ENCODE measurements around the gene APH1B.
A peak's percentile ranks its signal among the peaks of the same experiment; 100 is the strongest.

APH1B gene

DNA sequence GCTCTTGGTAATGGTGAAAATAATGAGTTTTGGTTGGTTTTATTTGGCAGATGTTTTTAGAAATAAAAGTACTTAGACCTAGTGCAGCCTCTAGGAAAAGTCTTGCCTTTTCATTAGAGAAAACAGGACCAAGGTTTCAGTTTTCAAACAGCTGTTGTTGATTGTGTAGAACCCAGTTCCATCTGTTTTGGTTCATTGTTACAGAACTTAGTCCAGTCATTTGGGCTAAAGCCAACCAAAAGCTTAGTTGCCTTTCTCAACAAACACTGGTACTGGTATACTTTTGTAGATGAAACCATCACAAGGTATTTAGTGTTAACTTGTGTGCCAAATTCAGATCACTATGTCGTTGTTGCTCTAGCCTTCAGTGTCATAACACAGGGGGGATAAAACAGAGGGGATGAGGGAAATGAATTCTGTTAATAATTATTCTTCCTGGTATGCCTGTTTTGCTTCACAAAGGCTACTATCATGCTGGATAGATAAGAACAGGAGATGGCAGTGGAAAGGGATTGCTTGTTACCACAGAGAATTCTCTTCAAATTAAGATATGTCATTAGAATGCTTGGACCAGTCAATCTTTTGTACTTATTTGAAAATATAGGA lies 12.6 kb upstream of the APH1B start:
- DNase-seq (ENCODE audit: insufficient read length, low spot score): no peak
- TF ChIP-seq TAF1 (IDR thresholded peaks at IDR 0.05; ENCODE audit: low read depth, low read length): no peak
- TF ChIP-seq PAX5 (IDR thresholded peaks at IDR 0.05; ENCODE audit: insufficient read depth, low read length, severe bottlenecking): no peak
- TF ChIP-seq SPI1 (IDR thresholded peaks at IDR 0.05; ENCODE audit: low read depth, low read length): no peak
- no peak for TF ChIP-seq POLR2AphosphoS5 (IDR thresholded peaks at IDR 0.05; ENCODE audit: low read depth, low read length)
- TF ChIP-seq POLR2A (IDR thresholded peaks at IDR 0.05; ENCODE audit: low read depth, low read length): no peak
- no peak for TF ChIP-seq POU2F2 (IDR thresholded peaks at IDR 0.05; ENCODE audit: low read depth, low read length)
- FAIRE-seq: no peak

DNA sequence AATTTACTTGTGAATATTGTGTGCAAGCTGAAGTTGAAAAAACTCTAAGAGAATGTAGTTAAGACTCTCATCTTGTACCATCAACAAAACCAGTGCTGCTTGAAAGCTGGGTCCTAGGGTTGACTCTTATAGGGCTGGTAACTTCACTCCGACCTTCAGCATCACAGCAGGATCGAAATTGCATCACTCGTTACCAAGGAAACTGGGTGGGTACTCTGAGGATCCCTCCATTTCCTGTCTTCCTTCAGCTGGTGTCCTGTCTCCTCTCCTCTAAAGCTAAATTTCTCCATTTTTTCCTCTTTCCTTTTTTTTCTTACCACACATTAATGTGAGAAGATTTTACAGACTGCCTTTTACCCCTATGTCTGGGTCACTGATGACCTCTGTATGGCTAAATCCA lies 3.0 kb upstream of the APH1B start:
- DNase-seq (ENCODE audit: insufficient read length, low spot score) (no peak), FAIRE-seq (no peak)
- TF ChIP-seq PAX5 (IDR thresholded peaks at IDR 0.05; ENCODE audit: insufficient read depth, low read length, severe bottlenecking) (no peak), SPI1 (IDR thresholded peaks at IDR 0.05; ENCODE audit: low read depth, low read length) (no peak), TAF1 (IDR thresholded peaks at IDR 0.05; ENCODE audit: low read depth, low read length) (no peak), POLR2AphosphoS5 (IDR thresholded peaks at IDR 0.05; ENCODE audit: low read depth, low read length) (no peak), POU2F2 (IDR thresholded peaks at IDR 0.05; ENCODE audit: low read depth, low read length) (no peak), POLR2A (IDR thresholded peaks at IDR 0.05; ENCODE audit: low read depth, low read length) (no peak)

DNA sequence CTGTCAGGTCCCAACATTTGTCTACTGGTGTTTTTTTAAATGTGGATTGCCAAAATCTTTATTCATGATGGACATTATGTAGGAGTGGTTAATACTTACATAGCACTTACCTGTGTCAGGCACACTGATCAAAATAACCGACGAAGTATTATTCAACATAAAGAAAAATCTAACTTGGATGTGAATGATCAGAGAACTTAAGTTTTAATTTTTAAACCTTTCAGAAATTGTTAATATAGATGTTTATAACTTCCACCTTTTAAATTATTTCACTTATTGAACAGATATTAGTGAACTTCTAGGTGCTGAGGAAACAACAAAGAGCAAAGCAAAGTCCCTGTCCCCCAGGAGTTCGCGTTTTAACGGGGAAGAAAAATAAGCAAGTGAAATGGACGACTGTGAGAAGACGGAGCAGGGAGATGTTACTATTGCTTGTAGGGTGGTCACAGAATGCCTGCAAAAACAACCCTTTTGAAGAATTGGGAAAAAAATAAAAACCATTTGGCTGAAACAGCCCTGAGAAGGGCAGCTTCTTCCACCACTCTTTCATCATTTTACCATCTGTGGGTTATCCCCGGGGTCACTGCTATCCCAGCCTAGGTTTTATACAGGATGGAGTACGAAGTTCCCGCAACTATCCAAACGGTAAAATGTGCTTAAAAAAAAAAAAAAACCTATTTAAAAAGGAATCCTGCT lies 915 bp upstream of the APH1B start:
- no peak for DNase-seq (ENCODE audit: insufficient read length, low spot score)
- peak; percentile 52 for FAIRE-seq
- TF ChIP-seq PAX5 (IDR thresholded peaks at IDR 0.05; ENCODE audit: insufficient read depth, low read length, severe bottlenecking): no peak
- no peak for TF ChIP-seq POLR2AphosphoS5 (IDR thresholded peaks at IDR 0.05; ENCODE audit: low read depth, low read length)
- no peak for TF ChIP-seq SPI1 (IDR thresholded peaks at IDR 0.05; ENCODE audit: low read depth, low read length)
- TF ChIP-seq POU2F2 (IDR thresholded peaks at IDR 0.05; ENCODE audit: low read depth, low read length): no peak
- TF ChIP-seq TAF1 (IDR thresholded peaks at IDR 0.05; ENCODE audit: low read depth, low read length): no peak
- no peak for TF ChIP-seq POLR2A (IDR thresholded peaks at IDR 0.05; ENCODE audit: low read depth, low read length)

DNA sequence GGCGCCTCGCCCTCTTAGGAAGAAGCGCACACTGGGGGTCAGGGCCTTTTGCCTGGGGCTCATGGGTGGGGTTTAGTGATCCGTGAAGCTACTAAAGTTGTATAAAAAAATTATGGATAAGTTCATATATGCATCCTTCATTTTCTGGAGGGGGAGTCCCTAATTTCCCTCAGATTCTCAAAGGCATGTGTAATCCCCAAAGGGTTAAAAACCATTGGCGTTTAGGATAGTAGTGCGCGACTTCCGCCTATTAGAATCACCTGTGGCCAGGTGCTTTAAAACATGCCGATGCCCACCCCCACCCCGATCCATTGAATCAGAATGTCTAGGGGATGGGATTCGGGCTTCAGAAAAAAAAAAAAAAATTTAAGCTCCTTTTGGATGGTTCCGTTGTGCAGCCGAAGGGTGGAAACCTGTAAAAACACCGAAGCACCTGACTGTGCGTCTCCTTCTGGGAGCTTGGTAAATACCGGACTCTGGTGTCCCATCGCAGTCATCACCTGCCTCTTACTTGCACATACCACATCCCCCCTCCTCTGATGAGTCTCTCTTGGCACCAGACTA lies 570 bp downstream of the APH1B start:
- FAIRE-seq: no peak
- DNase-seq (ENCODE audit: insufficient read length, low spot score): no peak
- TF ChIP-seq SPI1 (IDR thresholded peaks at IDR 0.05; ENCODE audit: low read depth, low read length) (no peak), PAX5 (IDR thresholded peaks at IDR 0.05; ENCODE audit: insufficient read depth, low read length, severe bottlenecking) (no peak), TAF1 (IDR thresholded peaks at IDR 0.05; ENCODE audit: low read depth, low read length) (0 out of 2 replicates have a peak, but pooled peaks have one; percentile 24)

DNA sequence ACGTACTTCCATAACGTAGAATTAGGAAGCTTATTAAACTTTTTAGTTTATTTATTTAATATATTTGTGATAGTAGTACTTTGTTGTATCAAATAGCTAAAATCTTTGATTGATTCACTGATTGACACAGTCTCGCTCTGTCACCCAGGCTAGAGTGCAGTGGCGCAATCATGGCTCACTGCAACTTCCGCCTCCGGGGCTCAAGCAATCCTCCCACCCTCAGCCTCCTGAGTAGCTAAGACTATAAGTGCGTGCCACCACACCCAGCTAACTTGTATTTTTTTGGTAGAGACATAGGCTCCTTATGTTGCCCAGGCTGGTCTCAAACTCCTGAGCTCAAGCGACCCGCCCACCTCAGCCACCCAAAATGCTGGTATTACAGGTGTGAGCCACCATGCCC lies 5.7 kb downstream of the APH1B start:
- no peak for TF ChIP-seq POLR2A (IDR thresholded peaks at IDR 0.05; ENCODE audit: low read depth, low read length)
- TF ChIP-seq POLR2AphosphoS5 (IDR thresholded peaks at IDR 0.05; ENCODE audit: low read depth, low read length): no peak
- TF ChIP-seq SPI1 (IDR thresholded peaks at IDR 0.05; ENCODE audit: low read depth, low read length): no peak
- no peak for TF ChIP-seq POU2F2 (IDR thresholded peaks at IDR 0.05; ENCODE audit: low read depth, low read length)
- TF ChIP-seq TAF1 (IDR thresholded peaks at IDR 0.05; ENCODE audit: low read depth, low read length): no peak
- TF ChIP-seq PAX5 (IDR thresholded peaks at IDR 0.05; ENCODE audit: insufficient read depth, low read length, severe bottlenecking): no peak
- DNase-seq (ENCODE audit: insufficient read length, low spot score) (no peak), FAIRE-seq (no peak)

DNA sequence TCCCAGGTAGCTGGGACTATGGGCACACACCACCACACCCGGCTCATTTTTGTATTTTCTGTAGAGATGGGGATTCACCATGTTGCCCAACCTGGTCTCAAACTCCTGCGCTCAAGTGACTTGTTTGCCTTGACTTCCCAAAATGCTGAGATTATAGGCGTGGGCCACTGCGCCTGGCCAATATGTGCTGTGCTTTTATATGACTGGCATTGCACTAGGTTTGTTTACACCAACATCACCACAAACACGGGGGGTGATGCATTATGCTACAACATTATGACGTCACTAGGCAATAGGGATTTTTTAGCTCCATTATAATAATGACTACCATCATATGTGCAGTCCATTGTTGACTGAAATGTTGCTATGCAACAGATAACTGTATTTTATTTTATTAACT lies 6.9 kb downstream of the APH1B start:
- DNase-seq (ENCODE audit: insufficient read length, low spot score): no peak
- peak; percentile 56 for FAIRE-seq
- TF ChIP-seq TAF1 (IDR thresholded peaks at IDR 0.05; ENCODE audit: low read depth, low read length) (no peak), PAX5 (IDR thresholded peaks at IDR 0.05; ENCODE audit: insufficient read depth, low read length, severe bottlenecking) (no peak), POU2F2 (IDR thresholded peaks at IDR 0.05; ENCODE audit: low read depth, low read length) (no peak), SPI1 (IDR thresholded peaks at IDR 0.05; ENCODE audit: low read depth, low read length) (no peak), POLR2A (IDR thresholded peaks at IDR 0.05; ENCODE audit: low read depth, low read length) (no peak), POLR2AphosphoS5 (IDR thresholded peaks at IDR 0.05; ENCODE audit: low read depth, low read length) (no peak)

DNA sequence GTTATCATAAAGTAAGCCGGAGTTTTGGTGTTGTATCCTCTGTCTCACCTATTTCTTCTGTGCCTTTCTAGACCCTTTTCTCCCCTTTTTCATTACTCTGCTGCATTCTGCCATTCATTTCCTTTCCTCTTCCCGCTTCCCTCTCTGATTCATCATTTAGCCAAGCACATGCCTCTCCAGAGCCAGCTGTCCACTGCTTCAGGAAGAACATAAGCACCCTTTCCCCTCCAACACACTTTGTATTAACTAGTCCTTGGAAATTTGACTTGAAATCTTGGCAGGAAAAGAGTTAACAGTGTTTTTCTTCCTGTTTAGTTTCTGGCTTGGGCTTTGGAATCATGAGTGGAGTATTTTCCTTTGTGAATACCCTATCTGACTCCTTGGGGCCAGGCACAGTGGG lies 9.7 kb downstream of the APH1B start:
- FAIRE-seq: no peak
- DNase-seq (ENCODE audit: insufficient read length, low spot score): no peak
- TF ChIP-seq POU2F2 (IDR thresholded peaks at IDR 0.05; ENCODE audit: low read depth, low read length): no peak
- no peak for TF ChIP-seq TAF1 (IDR thresholded peaks at IDR 0.05; ENCODE audit: low read depth, low read length)
- TF ChIP-seq POLR2A (IDR thresholded peaks at IDR 0.05; ENCODE audit: low read depth, low read length): no peak
- TF ChIP-seq SPI1 (IDR thresholded peaks at IDR 0.05; ENCODE audit: low read depth, low read length): no peak
- TF ChIP-seq POLR2AphosphoS5 (IDR thresholded peaks at IDR 0.05; ENCODE audit: low read depth, low read length): no peak
- TF ChIP-seq PAX5 (IDR thresholded peaks at IDR 0.05; ENCODE audit: insufficient read depth, low read length, severe bottlenecking): no peak

DNA sequence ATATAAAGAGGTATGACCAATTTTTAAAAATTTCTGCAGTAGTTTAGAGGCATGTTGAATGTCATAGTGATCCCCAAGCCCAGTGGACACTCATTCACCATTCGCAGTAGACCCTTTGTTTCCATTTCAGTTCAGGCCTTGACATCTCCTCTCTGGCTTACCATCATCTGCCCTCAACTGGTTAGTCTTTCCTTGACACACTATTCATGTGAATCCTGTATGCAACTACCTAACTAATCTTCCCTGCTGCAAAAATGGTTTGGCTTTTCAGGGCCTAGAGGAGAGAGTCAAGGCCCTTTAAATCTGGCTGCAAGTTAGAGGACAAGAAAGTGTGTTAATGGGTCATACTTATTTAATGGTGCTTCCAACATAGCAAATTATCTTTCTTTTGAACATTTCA lies 10.9 kb downstream of the APH1B start:
- DNase-seq (ENCODE audit: insufficient read length, low spot score) (no peak), FAIRE-seq (no peak)
- TF ChIP-seq TAF1 (IDR thresholded peaks at IDR 0.05; ENCODE audit: low read depth, low read length) (no peak), SPI1 (IDR thresholded peaks at IDR 0.05; ENCODE audit: low read depth, low read length) (no peak), POU2F2 (IDR thresholded peaks at IDR 0.05; ENCODE audit: low read depth, low read length) (no peak), POLR2AphosphoS5 (IDR thresholded peaks at IDR 0.05; ENCODE audit: low read depth, low read length) (no peak), POLR2A (IDR thresholded peaks at IDR 0.05; ENCODE audit: low read depth, low read length) (no peak), PAX5 (IDR thresholded peaks at IDR 0.05; ENCODE audit: insufficient read depth, low read length, severe bottlenecking) (no peak)

DNA sequence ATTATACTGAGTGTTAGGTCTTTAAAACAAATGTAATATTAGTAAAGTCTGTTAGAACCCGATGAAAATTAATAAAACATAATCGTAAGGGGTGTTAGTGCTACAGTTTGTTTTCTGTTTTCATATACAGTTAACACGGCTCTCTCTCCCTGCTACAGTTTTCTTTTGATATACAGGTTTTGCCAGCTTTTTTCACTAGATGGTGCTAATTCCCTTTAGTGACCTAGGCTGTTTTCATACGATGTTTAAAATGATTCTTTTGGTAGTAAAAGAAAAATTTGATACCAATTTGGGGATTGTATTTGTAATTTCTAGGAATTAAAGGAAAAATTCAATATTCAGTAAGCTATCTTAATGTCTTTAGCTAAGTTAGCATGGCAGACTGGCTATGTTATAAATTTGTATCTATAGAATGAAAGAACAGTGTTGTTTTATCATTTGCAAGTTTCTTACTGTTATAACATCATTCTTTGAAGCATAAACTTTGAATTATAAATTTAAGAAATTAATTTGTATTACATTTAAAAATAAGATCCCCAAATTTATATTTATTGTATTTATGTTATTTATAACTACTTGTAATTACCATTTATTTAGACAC lies 11.5 kb downstream of the APH1B start:
- FAIRE-seq (peak; percentile 51), DNase-seq (ENCODE audit: insufficient read length, low spot score) (no peak)
- TF ChIP-seq PAX5 (IDR thresholded peaks at IDR 0.05; ENCODE audit: insufficient read depth, low read length, severe bottlenecking): no peak
- TF ChIP-seq TAF1 (IDR thresholded peaks at IDR 0.05; ENCODE audit: low read depth, low read length): no peak
- no peak for TF ChIP-seq POLR2AphosphoS5 (IDR thresholded peaks at IDR 0.05; ENCODE audit: low read depth, low read length)
- TF ChIP-seq POU2F2 (IDR thresholded peaks at IDR 0.05; ENCODE audit: low read depth, low read length): no peak
- TF ChIP-seq SPI1 (IDR thresholded peaks at IDR 0.05; ENCODE audit: low read depth, low read length): no peak
- TF ChIP-seq POLR2A (IDR thresholded peaks at IDR 0.05; ENCODE audit: low read depth, low read length): no peak

Data from GM12891 (cell line).